H1 (cell line): ENCODE measurements around the gene SPRYD4. TPM values are rescaled to one million over a fixed set of nuclear protein-coding genes. Genes with fewer than 3 reads are reported as not detected.

ENCODE experiments used
- CTCF ChIA-PET: fragments of 300-600 bp; sonication (Branson Sonifier 250); formaldehyde crosslinking; loops from one replicate; lab custom pipeline; 2021; ENCODE audit not compliant: partially characterized antibody; lab: Charles Lee
- POLR2A ChIA-PET: fragments of 300-600 bp; sonication (Branson Sonifier 250); formaldehyde crosslinking; loops from one replicate; lab custom pipeline; 2021; ENCODE audit warnings: inconsistent platforms; ENCODE audit not compliant: partially characterized antibody; lab: Charles Lee
- DNase-seq, 2 experiments: peaks; one replicate each; pipeline versions ENCODE4 v3.0.0 to v3.0.0-alpha.2; 2010 to 2022; ENCODE audit warnings: low spot score in 2 of 2, low read depth in 1 of 2, mixed read lengths in 1 of 2
- FAIRE-seq: peaks from 2 replicates; lab custom pipeline; 2011; peaks lifted over from hg19 to GRCh38; lab: Jason Lieb, UNC
- H2AFZ ChIP-seq: 2 replicates; pipeline ENCODE4 v1.8.1; 2012; ENCODE audit warnings: low read length, inconsistent platforms
- H2AK5ac ChIP-seq: 2 replicates; pipeline ENCODE4 v1.6.1; 2013; ENCODE audit warnings: low read depth, low read length
- H2BK120ac ChIP-seq: replicated peaks from 2 replicates; pipeline ENCODE3; 2013; ENCODE audit warnings: low read depth, low read length, inconsistent platforms
- H2BK12ac ChIP-seq: 2 replicates; pipeline ENCODE4 v1.6.1; 2013; ENCODE audit warnings: low read depth, low read length
- H2BK15ac ChIP-seq: 2 replicates; pipeline ENCODE4 v1.6.1; 2013; ENCODE audit warnings: low read length
- H2BK20ac ChIP-seq: 2 replicates; pipeline ENCODE4 v1.6.1; 2013; ENCODE audit warnings: low read length
- H2BK5ac ChIP-seq: 2 replicates; pipeline ENCODE4 v1.6.1; 2013; ENCODE audit warnings: low read depth, low read length
- H3K14ac ChIP-seq: 2 replicates; pipeline ENCODE4 v1.6.1; 2013; ENCODE audit warnings: inconsistent platforms; ENCODE audit not compliant: insufficient read length
- H3K18ac ChIP-seq: 2 replicates; pipeline ENCODE4 v1.6.1; 2013; ENCODE audit warnings: low read length; ENCODE audit errors: extremely low read depth
- H3K23ac ChIP-seq: 2 replicates; pipeline ENCODE4 v1.6.1; 2013; ENCODE audit warnings: inconsistent platforms; ENCODE audit not compliant: insufficient read length
- H3K23me2 ChIP-seq: 2 replicates; pipeline ENCODE4 v1.6.1; 2013; ENCODE audit warnings: low read depth, low read length
- H3K27ac ChIP-seq: 2 replicates; pipeline ENCODE4 v1.6.1; 2011; ENCODE audit warnings: low read depth, low read length, inconsistent platforms
- H3K27me3 ChIP-seq, 4 experiments: replicated peaks in 1 of 4; 1 replicate in 1 of 4; 2 replicates in 3 of 4; pipeline versions ENCODE4 v1.6.1 to v1.8.1; 2011 to 2013; ENCODE audit warnings: low read length in 3 of 4, mild to moderate bottlenecking in 3 of 4, inconsistent platforms in 2 of 4, mixed read lengths in 2 of 4, moderate library complexity in 1 of 4; ENCODE audit not compliant: control insufficient read depth in 3 of 4, insufficient read depth in 3 of 4; ENCODE audit errors: extremely low read depth in 1 of 4
- H3K36me3 ChIP-seq, 4 experiments: 2 replicates each; pipeline versions ENCODE4 v1.6.1 to v1.8.1; 2011 to 2013; ENCODE audit warnings: mild to moderate bottlenecking in 4 of 4, low read length in 3 of 4, moderate library complexity in 2 of 4, control low read depth in 1 of 4, inconsistent platforms in 1 of 4; ENCODE audit not compliant: insufficient read depth in 4 of 4, control insufficient read depth in 2 of 4
- H3K4ac ChIP-seq: replicated peaks from 2 replicates; pipeline ENCODE3; 2013; ENCODE audit warnings: low read length, low read depth, mixed read lengths, inconsistent platforms; ENCODE audit not compliant: insufficient read length
- H3K4me1 ChIP-seq, 4 experiments: replicated peaks in 1 of 4; 1 replicate in 1 of 4; 2 replicates in 3 of 4; pipeline versions ENCODE4 v1.6.1 to v1.8.1; 2011 to 2013; ENCODE audit warnings: low read length in 3 of 4, inconsistent platforms in 2 of 4, mixed read lengths in 1 of 4; ENCODE audit not compliant: insufficient read depth in 4 of 4, control insufficient read depth in 3 of 4
- H3K4me2 ChIP-seq, 2 experiments: 2 replicates each; pipeline versions ENCODE4 v1.6.1 to v1.8.1; 2011 to 2013; ENCODE audit warnings: low read depth in 2 of 2, low read length in 2 of 2, control low read depth in 1 of 2, inconsistent platforms in 1 of 2, mild to moderate bottlenecking in 1 of 2; ENCODE audit not compliant: insufficient read depth in 1 of 2
- H3K4me3 ChIP-seq, 4 experiments: fragments of 200-600, 300-600 bp in 1 of 4; sonication (generic), shearing (Covaris generic), sonication (Bioruptor Twin) in 1 of 4; 2 replicates each; pipeline versions ENCODE4 v1.5.1 to v1.8.1; 2011 to 2016; ENCODE audit warnings: low read length in 4 of 4, low read depth in 3 of 4, control low read depth in 2 of 4, inconsistent platforms in 2 of 4, mild to moderate bottlenecking in 2 of 4, mixed read lengths in 1 of 4, moderate library complexity in 1 of 4; ENCODE audit not compliant: insufficient read depth in 2 of 4; ENCODE audit errors: extremely low read depth in 1 of 4
- H3K56ac ChIP-seq: replicated peaks from 2 replicates; pipeline ENCODE3; 2013; ENCODE audit warnings: low read depth, mild to moderate bottlenecking, mixed read lengths, low read length, inconsistent platforms; ENCODE audit not compliant: insufficient read length
- H3K79me1 ChIP-seq: 2 replicates; pipeline ENCODE4 v1.6.1; 2013; ENCODE audit warnings: low read depth, low read length, control low read depth
- H3K79me2 ChIP-seq, 2 experiments: 2 replicates each; pipeline versions ENCODE4 v1.6.1 to v1.8.1; 2012 to 2013; ENCODE audit warnings: low read length in 2 of 2, mild to moderate bottlenecking in 2 of 2, inconsistent platforms in 1 of 2; ENCODE audit not compliant: insufficient read depth in 2 of 2, control insufficient read depth in 1 of 2
- H3K9ac ChIP-seq, 4 experiments: replicated peaks in 1 of 4; 1 replicate in 1 of 4; 2 replicates in 3 of 4; pipeline versions ENCODE4 v1.6.1 to v1.8.1; 2011 to 2013; ENCODE audit warnings: low read depth in 3 of 4, low read length in 3 of 4, control low read depth in 2 of 4, mild to moderate bottlenecking in 2 of 4, moderate library complexity in 2 of 4, inconsistent platforms in 1 of 4; ENCODE audit errors: extremely low read depth in 1 of 4
- H3K9me3 ChIP-seq, 2 experiments: 2 replicates each; pipeline versions ENCODE4 v1.6.1 to v1.8.1; 2012 to 2013; ENCODE audit warnings: mild to moderate bottlenecking in 2 of 2, moderate library complexity in 2 of 2, control low read depth in 1 of 2, inconsistent platforms in 1 of 2, low read depth in 1 of 2, low read length in 1 of 2, mixed read lengths in 1 of 2; ENCODE audit not compliant: insufficient read depth in 2 of 2
- H4K20me1 ChIP-seq, 2 experiments: replicated peaks in 1 of 2; 2 replicates each; pipeline versions ENCODE3 to v1.8.1; 2011 to 2013; ENCODE audit warnings: inconsistent platforms in 2 of 2, low read length in 2 of 2, mild to moderate bottlenecking in 1 of 2; ENCODE audit not compliant: insufficient read depth in 2 of 2, control insufficient read depth in 1 of 2
- H4K5ac ChIP-seq: 2 replicates; pipeline ENCODE4 v1.6.1; 2013; ENCODE audit warnings: low read length, low read depth, mixed read lengths, inconsistent platforms; ENCODE audit not compliant: insufficient read length
- H4K8ac ChIP-seq: 2 replicates; pipeline ENCODE4 v1.8.0; 2013; ENCODE audit warnings: mild to moderate bottlenecking, moderate library complexity, low read length, inconsistent platforms; ENCODE audit not compliant: insufficient read depth; ENCODE audit errors: extremely low read depth
- H4K91ac ChIP-seq: replicated peaks from 2 replicates; pipeline ENCODE3; 2013; ENCODE audit warnings: low read length, mixed read lengths, inconsistent platforms; ENCODE audit not compliant: insufficient read length
- ASH2L ChIP-seq: fragments of 200-600, 300-600 bp; sonication (generic); IDR thresholded peaks from one replicate; pipeline ENCODE4 v1.7.1; 2017; ENCODE audit warnings: low read length
- CBX8 ChIP-seq: fragments of 300-800, 300-1000 bp; sonication (generic); IDR thresholded peaks from 2 replicates; pipeline ENCODE4 v1.7.1; 2016; ENCODE audit warnings: low read depth, low read length, borderline replicate concordance
- HDAC2 ChIP-seq, 2 experiments: fragments of 300-600 bp in 1 of 2; sonication (generic) in 1 of 2; IDR thresholded peaks; 2 replicates each; pipeline ENCODE4 v1.6.1; 2011 to 2012; ENCODE audit warnings: low read depth in 2 of 2, low read length in 2 of 2, mild to moderate bottlenecking in 2 of 2, moderate library complexity in 2 of 2, borderline replicate concordance in 1 of 2, inconsistent platforms in 1 of 2
- JUND ChIP-seq: IDR thresholded peaks from 2 replicates; pipeline ENCODE4 v1.6.1; 2011; ENCODE audit warnings: mild to moderate bottlenecking, improper control_type of control experiment, low read length
- KDM4A ChIP-seq: IDR thresholded peaks from one replicate; pipeline ENCODE4 v1.7.1; 2012; ENCODE audit warnings: low read depth, mild to moderate bottlenecking, moderate library complexity, low read length, inconsistent platforms; ENCODE audit not compliant: severe bottlenecking
- MAFK ChIP-seq: IDR thresholded peaks from 2 replicates; pipeline ENCODE4 v1.6.1; 2012; ENCODE audit warnings: low read depth, mild to moderate bottlenecking, improper control_type of control experiment, low read length
- POLR2AphosphoS5 ChIP-seq: IDR thresholded peaks from 2 replicates; pipeline ENCODE4 v1.6.1; 2011; ENCODE audit warnings: low read depth, low read length
- POU5F1 ChIP-seq: IDR thresholded peaks from 2 replicates; pipeline ENCODE4 v1.6.1; 2011; ENCODE audit warnings: low read depth, mild to moderate bottlenecking, low read length, moderate library complexity
- RBBP5 ChIP-seq: IDR thresholded peaks from 2 replicates; pipeline ENCODE4 v1.7.1; 2012; ENCODE audit warnings: low read depth, mild to moderate bottlenecking, inconsistent platforms, low read length, moderate library complexity, borderline replicate concordance
- RFX5 ChIP-seq: IDR thresholded peaks from 2 replicates; pipeline ENCODE4 v1.6.1; 2011; ENCODE audit warnings: low read depth, low read length, improper control_type of control experiment, borderline replicate concordance
- SIX5 ChIP-seq: IDR thresholded peaks from 2 replicates; pipeline ENCODE4 v1.6.1; 2011; ENCODE audit warnings: mild to moderate bottlenecking, low read depth, low read length
- SP4 ChIP-seq: IDR thresholded peaks from 2 replicates; pipeline ENCODE4 v1.6.1; 2012; ENCODE audit warnings: low read length, inconsistent platforms
- TCF12 ChIP-seq: IDR thresholded peaks from 2 replicates; pipeline ENCODE4 v1.6.1; 2011; ENCODE audit warnings: low read depth, mild to moderate bottlenecking, low read length
- WGBS, 2 experiments: shearing (Covaris generic) in 1 of 2; methylation state at CpG; one replicate each; pipeline versions ENCODE4 v1.1.6 to v1.1.7; 2013 to 2015; ENCODE audit warnings: low lambda C conversion rate in 2 of 2, mixed read lengths in 2 of 2, inconsistent platforms in 1 of 2, low coverage in 1 of 2, missing lambda C conversion rate in 1 of 2; ENCODE audit not compliant: insufficient replicate concordance in 2 of 2, insufficient coverage in 1 of 2, insufficient read length in 1 of 2; ENCODE audit errors: extremely low coverage in 1 of 2, missing lambda C conversion rate in 1 of 2; 5-methylcytosine and 5-hydroxymethylcytosine counted together
- polyA plus RNA-seq, 7 experiments: library from polyadenylated mRNA; depleted of rRNA in 3 of 7; stranded (reverse) in 5 of 7; unstranded in 2 of 7; fragments of >200 nt in 5 of 7; fragments of 200-250 nt in 2 of 7; gene quantifications; 1 replicate in 5 of 7; 2 replicates in 1 of 7; 4 replicates in 1 of 7; pipeline versions ENCODE4 v1.2.1 to v1.2.3, GENCODE V29; 2011 to 2013; ENCODE audit warnings: missing spikeins in 2 of 7, mixed read lengths in 2 of 7
- total RNA-seq: library from RNA; stranded (reverse); fragmentation: NEBNext Ultra II Directional; extraction: Animal tissue kit (Norgen Biotek cat#: 25700); gene quantifications from 2 replicates; pipeline ENCODE4 v1.2.1, GENCODE V29; 2021
- TF ChIP-seq, protein P1 (sequence below): IDR thresholded peaks from 2 replicates; pipeline ENCODE4 v1.6.1; 2012; ENCODE audit warnings: inconsistent platforms

The SPRYD4 gene
- total and polyA plus RNA-seq, 2 of the 8 experiments (the other 6 are each of a cell fraction or from before 2014, with no cell fraction given), result 4.3 to 5.3 TPM

DNA sequence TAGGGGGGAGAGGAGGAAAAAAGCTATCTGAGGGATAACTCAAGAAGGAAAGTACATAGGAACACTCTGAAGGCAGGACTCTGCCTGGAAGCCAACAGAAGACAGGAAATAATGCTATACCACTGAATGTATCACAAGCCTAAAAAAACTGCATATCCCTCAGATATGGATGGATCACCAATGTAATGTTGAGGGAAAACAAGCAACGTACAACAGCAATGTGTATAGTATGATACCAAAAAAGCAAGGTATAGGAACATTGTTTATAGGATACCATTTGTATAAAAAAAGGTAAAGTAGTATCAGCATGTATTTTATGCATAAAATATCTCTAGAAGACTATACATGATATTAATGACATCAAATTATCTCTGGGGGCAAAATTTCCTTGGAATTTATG lies 16.2 kb downstream of the SPRYD4 start:
- Histone ChIP-seq H2AK5ac (no peak overlapping the region), H3K56ac (no peak overlapping the region), H3K4me3 (no peak overlapping the region), H3K4me1 (peaks cover 2 to 5% (median 3%) of the 10 kb centered on the region in 4 experiments; a peak in 6 of 7 replicates), H3K27me3 (peaks cover 7 to 27% (median 25%) of the 10 kb centered on the region in 4 experiments), H3K27ac (no peak overlapping the region), H4K20me1 (no peaks in the 10 kb centered on the region), H2BK20ac (no peak overlapping the region), H3K4ac (no peak overlapping the region), H4K91ac (no peak overlapping the region), H2BK5ac (no peak overlapping the region), H4K5ac (no peak overlapping the region), H2BK12ac (no peak overlapping the region), H3K9me3 (peaks cover 0 to 5% of the 10 kb centered on the region in 2 experiments; a peak in 2 of 4 replicates), H3K18ac (no peak overlapping the region), H3K79me2 (no peaks in the 10 kb centered on the region), H2AFZ (no peak overlapping the region), H2BK15ac (no peak overlapping the region), H3K23me2 (peaks cover 12% of the 10 kb centered on the region), H3K79me1 (no peaks in the 10 kb centered on the region), H2BK120ac (no peak overlapping the region), H3K23ac (no peak overlapping the region), H4K8ac (no peak overlapping the region), H3K9ac (no peak overlapping the region), H3K36me3 (no peaks in the 10 kb centered on the region; a peak in 1 of 8 replicates), H3K14ac (no peak overlapping the region), H3K4me2 (no peak overlapping the region)
- CTCF ChIA-PET, result interaction anchor here (0.8 to 1.7 kb wide), 4 partner anchors 11 to 217 kb away, joined by 3 to 5 read pairs (median 4); no protein-coding TSS in a partner anchor
- FAIRE-seq (no peak), DNase-seq (no peak)
- POLR2A ChIA-PET, result interaction anchor here (1.5 to 3.1 kb wide), 3 partner anchors 9 to 18 kb away, joined by 3 to 15 read pairs (median 9); no protein-coding TSS in a partner anchor
- WGBS, 2 experiments, result 92% methylated on average over 1 of the region's 1 CpG; no CpG with 5 or more reads in 1 of the 2 experiments
- no peak for TF ChIP-seq POLR2AphosphoS5
- TF ChIP-seq TCF12, result no peak
- TF ChIP-seq, protein P1, sequence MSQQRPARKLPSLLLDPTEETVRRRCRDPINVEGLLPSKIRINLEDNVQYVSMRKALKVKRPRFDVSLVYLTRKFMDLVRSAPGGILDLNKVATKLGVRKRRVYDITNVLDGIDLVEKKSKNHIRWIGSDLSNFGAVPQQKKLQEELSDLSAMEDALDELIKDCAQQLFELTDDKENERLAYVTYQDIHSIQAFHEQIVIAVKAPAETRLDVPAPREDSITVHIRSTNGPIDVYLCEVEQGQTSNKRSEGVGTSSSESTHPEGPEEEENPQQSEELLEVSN, result no peak
- no peak for TF ChIP-seq SIX5
- TF ChIP-seq HDAC2 (IDR thresholded peaks at IDR 0.05; ENCODE audit: borderline replicate concordance in 1 of 2, low read depth in 2 of 2, low read length in 2 of 2), result no peak
- TF ChIP-seq MAFK, result no peak
- no peak for TF ChIP-seq CBX8
- no peak for TF ChIP-seq ASH2L
- TF ChIP-seq SP4, result no peak
- TF ChIP-seq POU5F1, result no peak
- no peak for TF ChIP-seq RBBP5
- no peak for TF ChIP-seq KDM4A
- TF ChIP-seq RFX5, result no peak
- no peak for TF ChIP-seq JUND
